GM19324 (cell line): Measurements from ENCODE around the gene IL10.

Experiments
- ATAC-seq: cut with Tn5 transposase; IDR thresholded peaks from one replicate; pipeline ENCODE4 v1.9.1; 2021; ENCODE audit warnings: mild to moderate bottlenecking, moderate library complexity; ENCODE audit not compliant: unreplicated experiment, low FRiP score

IL10 gene

DNA sequence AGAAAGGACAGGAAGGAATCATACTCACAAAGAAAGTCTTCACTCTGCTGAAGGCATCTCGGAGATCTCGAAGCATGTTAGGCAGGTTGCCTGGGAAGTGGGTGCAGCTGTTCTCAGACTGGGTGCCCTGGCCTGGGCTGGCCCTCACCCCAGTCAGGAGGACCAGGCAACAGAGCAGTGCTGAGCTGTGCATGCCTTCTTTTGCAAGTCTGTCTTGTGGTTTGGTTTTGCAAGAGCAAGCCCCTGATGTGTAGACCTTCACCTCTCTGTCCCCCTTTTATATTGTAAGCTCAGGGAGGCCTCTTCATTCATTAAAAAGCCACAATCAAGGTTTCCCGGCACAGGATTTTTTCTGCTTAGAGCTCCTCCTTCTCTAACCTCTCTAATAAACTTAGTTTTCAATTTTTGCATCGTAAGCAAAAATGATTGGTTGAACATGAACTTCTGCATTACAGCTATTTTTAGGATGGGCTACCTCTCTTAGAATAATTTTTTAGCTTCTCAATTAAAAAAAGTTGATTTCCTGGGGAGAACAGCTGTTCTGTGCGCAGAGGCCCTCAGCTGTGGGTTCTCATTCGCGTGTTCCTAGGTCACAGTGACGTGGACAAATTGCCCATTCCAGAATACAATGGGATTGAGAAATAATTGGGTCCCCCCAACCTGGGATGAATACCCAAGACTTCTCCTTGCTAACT lies at the start of gene IL10:
Gene IL10, minus strand, starts transcription at position 252 of the 695 bp plus-strand sequence. Its CDS starts 59 bp downstream, at position 193.
- ATAC-seq: no peak

DNA sequence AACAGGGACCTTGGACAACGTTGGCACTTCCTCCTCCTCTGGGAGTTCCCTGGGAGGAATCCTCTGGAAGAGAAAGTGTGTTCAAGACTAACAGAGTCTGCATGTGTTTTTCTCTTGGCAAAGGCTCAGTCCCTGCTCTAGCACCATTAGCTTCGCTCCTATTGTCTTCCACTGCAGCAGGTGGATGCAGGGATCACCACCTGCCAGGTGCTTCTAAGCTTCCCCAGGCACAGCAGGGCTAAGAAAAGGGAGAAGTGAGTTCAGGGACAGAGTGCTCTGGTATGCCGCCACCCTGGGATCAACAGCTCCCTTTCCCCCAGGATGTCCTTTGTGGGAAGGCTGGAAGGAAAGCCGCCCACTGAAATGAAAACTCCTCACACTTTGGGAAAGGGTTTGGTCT lies 49.2 kb upstream of the IL10 start:
- ATAC-seq: no peak

DNA sequence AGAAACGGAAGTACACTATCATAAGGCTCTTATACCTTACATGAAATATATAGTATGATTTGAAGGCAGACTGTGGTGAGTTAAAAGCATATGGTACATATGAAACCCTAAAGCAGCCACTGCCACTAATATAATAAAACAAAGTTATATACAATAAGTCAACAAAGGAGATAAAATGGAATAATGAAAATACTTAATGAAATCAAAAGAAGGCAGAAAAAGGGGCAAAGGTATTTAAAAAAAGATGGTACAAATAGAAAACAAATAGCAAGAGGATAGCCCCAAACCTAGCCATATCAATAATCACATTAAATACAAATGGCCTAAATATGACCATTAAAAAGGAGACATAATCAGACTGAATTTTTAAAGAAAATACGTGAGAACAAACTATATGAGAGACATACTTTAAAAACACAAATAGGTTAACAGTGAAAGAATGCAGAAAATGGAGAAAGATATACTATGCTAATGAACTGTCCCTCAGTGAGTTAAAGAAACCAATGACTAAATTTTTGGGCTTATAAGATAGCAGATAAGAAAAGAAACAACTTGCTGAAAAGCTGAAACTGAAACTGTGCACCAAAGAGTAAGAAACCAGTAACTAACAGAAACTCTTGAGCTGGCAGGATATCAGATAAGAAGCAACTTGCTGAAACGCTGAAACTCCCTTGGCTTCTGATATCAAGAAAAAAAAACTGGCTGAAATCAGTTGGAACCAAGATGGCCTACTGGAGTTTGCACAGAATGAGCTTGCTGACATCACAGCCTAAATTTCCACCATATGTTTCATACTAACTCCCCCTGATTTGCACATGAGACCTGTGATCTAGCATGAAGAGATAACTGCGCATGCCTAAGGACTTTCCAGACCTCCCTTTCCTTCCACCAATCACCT lies 44.3 kb upstream of the IL10 start:
- ATAC-seq: no peak

DNA sequence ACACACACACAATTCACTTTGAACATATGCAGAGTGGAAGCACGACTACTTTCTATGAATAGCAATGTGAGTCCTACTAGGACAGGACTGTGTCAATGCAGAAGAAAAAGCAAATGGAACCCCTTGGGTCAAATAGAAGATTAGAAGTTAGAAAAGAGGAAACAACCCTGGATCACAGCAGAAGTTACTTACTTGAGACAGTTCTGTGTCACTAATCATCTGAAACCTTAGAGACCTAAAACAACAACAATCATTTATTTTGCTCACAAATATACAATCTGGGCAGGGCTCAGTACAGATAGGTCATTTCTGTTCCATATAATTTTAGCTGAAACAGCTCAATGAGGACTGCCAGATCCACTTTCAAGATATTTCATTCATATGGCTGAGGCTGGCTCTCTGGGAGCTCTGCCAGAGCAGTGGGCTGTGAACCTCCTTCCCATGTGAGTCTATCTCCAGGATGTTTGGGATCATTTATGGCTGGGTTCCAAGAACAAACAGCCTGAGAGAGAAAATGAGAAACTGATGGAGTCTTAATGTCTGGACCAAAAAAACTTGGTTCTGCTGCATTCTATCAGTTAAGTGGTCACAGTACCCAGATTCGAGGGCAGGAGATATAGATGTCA lies 42.5 kb upstream of the IL10 start:
- no peak for ATAC-seq

DNA sequence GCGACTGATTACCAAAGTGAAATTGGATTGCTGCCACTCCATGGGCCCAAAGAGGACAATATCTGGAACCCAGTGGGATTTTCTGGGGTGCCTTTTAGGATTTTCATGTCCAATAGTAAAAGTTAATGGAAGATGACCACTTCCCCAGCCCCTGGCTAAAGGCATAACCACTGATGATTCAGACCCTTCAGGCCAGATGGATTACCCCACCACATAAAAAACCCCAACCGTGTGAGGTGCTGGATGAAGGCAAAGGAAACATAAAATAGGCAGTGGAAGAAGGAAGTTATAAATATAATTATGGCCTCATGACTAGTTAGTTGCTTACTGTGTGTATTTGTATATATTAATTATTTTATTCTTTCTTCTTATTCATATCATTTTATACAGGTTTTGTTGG lies 40.2 kb upstream of the IL10 start:
- ATAC-seq: no peak

DNA sequence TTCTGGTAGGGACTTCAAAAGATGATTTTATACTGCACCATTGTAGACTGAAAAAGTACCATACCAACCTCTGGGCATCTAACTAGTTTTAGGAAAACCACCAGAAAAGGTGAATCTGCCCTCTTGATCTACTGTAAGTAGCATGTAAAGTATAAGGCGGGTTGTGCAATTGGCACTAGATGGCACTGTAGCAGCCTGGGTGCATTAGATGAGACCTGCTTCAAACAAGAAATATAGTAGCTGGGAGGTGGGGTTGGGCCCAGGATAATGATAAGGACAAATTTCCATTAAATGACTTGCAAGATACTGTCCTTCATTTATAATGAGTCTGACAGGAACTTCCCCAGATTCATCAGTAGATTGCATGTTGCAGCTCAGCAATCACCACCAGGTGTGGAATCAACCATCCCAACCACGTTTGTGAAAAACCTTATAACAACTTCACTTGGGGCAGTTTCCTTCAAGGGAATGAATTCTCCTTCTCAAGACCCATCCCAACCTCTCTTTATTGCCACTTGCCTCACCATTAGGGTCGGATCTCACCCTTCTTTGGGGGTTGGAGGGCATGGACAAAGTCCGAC lies 37.3 kb upstream of the IL10 start:
- ATAC-seq: no peak

DNA sequence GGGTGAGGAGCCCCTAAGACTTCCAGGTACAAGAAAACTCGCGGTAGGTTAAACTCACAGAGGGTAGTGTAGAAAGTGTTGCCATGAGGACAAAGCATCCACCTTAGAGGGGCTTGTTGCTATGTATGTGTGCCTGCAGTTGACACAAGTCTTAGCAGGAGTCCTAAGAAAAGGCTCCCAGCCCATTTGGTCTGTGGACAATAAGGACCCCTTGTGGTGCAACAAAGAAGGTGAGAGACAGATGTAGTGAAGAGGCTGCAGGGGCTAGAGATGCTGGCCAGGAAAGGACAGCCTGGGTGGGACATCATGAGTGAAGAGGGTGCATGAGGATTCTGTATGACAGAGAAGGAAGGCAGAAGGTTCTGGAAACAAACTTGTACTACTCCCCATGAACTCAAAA lies 36.3 kb upstream of the IL10 start:
- no peak for ATAC-seq

DNA sequence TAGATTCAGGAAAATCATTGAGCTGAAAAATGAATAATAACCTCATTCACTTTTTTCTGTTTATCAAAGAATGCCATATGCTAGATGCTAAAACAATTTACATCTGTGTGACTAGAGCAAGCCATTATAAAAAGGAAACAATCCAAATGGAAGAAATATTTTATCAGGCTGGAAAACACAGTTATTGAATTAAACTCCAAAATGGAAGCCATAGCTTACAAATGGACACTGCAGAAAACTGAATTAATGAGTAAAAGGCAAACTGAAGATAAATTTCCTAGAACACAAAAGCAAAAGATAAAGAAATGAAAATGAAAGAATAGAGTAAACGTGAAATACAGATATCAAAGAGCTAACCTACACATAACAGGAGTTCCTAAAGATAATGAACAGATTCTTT lies 33.1 kb upstream of the IL10 start:
- ATAC-seq: no peak

DNA sequence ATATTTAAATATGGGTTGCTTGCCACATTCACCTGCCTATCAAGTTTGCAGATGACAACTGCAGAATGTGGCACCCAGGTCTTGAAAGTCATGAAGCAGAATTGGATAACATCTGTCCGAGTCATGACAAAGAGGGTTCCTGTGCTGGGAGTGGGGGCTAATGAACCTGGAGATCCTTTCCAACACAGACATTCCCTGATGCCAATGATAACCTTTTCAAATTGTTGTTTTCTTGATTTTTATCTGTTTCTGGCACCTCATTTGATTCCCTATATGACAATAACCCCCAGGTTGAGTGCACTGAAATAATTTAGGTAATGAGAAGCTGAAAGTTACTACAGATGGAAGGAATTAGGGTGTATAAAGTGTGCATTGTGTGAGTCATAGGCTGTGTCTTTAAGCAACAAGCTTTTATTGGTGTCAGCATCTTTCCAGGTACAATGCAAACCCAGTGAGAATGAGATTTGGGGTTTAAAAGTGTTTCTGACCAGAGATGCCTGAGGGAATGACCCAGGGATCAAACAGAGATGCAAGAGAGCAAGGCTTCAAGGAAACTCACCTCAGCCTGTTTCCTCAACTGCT lies 32.0 kb upstream of the IL10 start:
- no peak for ATAC-seq

DNA sequence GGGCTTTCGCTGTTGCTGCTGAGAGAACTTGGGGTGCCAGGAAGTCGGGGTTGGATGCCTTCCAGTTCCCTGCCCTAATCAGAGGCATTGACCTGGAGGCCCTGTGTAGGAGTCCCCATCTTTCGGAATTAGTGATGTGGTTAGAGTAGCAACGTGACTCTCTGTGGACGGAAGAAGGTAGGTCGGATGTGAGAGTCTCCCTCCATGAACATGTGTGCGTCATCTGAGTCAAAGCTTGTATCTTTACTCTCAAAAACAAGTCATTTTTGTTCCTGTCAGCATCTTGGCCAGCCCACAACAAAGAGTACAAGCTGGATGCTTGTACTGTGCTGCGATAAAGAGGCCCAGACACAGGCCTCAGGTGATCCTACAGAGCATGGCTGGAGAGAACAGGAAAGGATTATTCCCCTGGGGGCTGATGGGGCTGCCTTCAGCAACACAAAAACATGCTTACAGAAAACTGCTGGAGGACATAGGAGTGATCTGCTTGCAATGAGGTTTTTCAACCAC lies 31.0 kb upstream of the IL10 start:
- peak; percentile 86 for ATAC-seq

DNA sequence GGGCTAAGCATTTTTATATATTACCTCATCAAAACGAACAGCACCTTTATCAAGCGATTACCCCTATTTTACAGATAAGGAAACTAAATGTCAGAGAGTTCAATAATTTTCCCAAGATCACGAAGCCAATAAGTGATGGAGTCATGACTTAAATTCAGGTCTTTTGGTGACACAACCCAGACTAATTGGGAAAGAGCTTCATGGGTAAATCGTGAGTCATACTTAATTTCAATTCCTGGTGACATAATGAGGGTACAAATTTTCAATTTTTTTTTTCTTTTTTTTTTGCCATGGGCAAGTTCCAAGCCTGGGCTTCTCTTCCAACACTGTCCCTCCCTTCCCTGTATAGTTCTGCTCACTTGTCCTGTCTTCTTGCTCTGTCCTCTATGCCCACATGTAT lies 30.1 kb upstream of the IL10 start:
- no peak for ATAC-seq

DNA sequence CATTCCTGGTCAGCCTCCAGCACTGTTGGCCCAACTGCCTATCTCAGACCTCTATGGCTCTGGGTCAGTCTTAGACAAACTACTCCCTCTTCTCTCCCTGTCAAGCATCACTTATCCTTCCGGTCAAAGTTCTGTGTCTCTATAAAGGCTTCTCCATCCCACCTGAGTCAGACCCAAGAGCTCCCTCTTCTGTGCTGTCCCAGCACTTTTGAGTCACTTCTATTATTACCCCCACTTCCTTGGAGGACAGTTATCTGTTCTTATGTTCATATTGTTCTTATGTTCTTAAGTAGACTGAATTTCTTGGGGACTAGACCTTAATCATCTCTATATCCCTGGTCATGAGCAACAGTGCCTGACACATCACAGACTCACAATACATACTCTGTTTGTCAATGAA lies 29.2 kb upstream of the IL10 start:
- ATAC-seq: no peak

DNA sequence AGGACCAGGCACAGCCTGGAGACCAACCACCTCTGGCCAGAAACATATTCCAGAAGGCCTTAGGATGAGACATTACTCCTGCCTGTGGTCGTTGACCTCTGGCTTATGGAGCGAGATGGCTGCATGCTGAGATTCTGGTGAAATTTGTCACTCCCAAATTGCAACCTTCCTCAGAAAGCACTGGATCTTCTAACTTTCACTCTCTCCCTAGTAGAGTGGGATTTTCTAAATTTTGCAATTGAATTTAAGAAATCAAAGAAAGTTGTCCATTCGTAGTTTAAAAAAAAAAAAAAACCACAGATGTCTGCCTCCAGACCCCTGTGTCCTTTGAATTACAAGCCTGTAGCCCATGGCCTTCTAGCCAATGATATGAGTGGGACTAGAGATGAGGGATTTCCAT lies 28.6 kb upstream of the IL10 start:
- no peak for ATAC-seq

DNA sequence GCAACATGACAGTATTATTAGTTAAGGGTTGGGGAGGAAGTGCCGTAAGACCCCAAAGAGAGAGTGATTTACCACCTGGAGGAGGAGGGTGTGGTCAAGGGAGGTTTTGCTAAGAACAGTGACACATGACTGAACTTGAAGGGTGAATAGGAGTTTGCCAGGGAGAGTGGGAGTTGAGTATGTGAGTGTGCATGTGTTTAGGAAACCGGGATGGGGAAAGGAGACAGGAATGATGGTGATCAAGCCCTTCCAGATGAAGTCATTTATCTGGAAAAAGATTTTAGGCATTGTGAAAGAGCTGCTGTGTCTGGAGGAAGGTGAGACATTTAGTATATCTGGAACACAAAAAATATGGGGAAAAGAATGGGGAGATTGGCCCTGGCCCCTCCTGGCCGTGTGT lies 28.1 kb upstream of the IL10 start:
- no peak for ATAC-seq

DNA sequence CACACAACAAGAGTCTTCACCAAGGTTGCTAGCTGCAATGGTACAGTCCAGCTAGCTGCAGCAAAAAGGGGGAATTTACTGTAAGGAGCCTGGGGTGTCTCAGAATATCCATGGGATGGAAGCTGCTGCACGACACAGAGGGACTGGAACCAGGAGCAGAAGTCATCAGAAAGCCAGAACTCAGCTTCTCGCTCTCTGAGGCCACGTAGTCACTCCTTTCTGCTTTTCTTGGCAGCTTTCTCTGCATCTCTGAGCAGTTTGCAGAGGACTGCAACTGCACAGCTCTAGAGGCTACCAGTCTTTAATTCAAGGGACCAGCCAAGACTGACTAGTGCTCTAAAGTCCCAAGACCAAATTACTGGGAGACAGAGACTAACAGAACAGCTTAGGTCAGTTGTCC lies 27.0 kb upstream of the IL10 start:
- ATAC-seq: no peak

DNA sequence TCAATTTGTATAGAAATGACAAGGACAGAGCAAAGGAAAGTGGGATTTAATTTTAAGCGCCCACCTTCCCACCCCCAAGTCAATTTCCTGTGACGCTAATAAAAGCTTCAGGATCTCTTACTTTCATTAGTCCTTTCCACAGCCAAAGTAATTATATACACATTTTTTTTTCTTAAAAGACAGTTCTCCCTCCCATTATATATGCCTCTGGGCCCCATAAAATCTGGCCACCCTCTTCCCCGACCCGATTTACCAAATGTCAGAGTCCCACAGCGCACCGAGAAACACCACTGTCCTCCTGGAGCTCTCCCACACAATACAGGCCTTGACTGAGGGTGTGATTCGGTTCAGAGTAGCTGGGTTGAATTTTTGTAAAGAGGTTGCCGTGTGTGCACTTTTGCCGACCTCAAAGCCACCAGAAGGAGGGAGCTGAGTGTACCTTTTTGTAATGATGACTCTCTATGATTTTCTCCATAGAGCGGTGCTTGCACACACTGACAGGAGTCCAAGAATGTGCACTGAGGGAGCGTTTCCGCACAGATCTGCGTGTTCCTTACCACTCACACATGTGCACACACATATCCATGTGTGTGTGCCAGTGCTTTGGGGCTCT lies 26.2 kb upstream of the IL10 start:
- no peak for ATAC-seq

DNA sequence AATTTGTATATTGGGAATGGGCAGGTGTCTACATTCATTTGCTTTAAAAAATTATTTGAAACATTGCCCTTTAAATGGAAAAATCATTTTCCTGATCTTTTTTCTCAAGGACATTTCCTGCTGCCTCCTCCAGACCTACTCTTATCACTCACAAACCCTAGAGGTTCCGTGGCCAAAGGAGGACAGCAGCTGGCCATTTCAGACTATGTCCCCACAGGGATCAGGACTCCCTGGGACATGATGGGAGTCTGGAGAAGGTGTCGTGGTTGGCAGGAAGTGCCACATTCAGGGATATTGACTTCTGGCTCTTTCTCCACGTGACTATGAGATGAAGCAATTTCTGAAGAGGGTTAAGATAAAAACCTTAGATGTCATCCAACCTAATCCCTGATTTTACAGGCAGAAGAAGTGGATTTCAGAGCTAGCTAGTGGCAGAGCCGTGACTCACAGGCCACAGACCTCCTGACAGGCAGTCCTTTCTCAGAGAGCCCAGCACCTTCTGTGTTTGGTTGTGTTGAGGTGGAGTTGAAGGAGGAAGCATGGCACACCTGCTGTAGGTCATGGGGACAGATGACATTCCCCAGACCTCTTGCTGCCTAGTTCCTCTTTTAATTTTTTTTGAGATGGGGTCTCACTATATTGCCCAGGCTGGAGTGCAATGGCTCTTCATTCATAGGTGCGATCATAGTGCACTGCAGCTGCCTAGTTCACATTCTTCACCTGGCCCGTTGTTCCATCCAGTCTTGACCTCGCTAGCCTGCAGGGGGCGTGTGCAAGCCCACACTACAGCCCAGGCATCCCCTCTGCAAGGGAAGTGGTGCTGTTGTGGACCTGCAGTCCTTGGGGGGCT lies 25.5 kb upstream of the IL10 start:
- ATAC-seq: no peak

DNA sequence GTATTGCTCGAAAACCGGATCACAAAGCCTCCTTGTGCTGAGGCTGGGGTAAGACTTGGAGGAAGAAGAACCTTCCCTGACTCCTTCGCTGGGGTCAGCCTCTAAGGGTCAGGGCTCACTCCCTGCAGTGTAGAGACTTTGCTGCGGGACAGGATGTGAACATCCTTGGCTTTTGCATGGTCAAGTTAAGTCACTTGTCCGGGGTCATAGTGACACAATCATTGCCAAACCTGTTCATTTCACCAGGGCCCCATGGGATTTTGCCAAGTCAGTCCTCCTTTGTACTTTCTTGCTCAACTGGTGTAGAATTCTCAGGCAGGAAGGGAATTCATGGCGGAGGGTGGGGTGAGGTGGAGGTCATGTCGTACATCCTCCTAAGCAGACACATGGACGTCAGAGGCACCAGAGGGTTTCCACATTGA lies 24.7 kb upstream of the IL10 start:
- ATAC-seq: no peak

DNA sequence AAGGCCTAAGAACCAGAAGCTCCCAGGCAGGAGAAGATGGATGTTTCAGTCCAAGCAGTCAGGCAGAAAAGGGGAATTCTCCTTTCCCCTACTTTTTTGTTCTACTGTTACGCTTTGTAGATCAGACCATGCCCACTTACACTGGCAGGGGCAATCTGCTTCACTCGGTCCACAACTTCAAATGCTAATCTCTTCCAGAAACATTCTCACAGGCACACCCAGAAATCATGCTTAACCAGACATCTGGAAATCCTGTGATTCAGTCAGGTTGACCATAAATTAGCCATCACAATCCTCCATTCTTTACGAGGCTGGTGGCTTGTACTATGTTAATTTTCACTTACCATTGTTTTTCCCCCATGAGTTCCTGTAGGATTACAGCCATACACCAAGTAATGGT lies 23.8 kb upstream of the IL10 start:
- ATAC-seq: no peak
